HEK293 (cell line): ENCODE results near the gene SECISBP2L.

Source experiments
- CTCF ChIA-PET: fragments of 350-600 bp; formaldehyde crosslinking; extraction: SDS; loops from one replicate; lab custom pipeline; 2021; ENCODE audit warnings: antibody characterized with exemption; lab: Yijun Ruan, JAX
- POLR2A ChIA-PET: fragments of 300-600 bp; formaldehyde crosslinking; extraction: SDS; loops from one replicate; lab custom pipeline; 2020; ENCODE audit warnings: antibody characterized with exemption, inconsistent platforms; lab: Yijun Ruan, JAX
- H3K27ac ChIP-seq: fragments of 200-500 bp; sonication (Bioruptor generic); 2 replicates; pipeline ENCODE4 v1.5.1; 2014; ENCODE audit warnings: low read depth, low read length, control low read depth, inconsistent platforms; ENCODE audit errors: extremely low read depth
- H3K36me3 ChIP-seq, 2 experiments: fragments of 200-500 bp in 1 of 2; sonication (Bioruptor generic) in 1 of 2; 1 replicate in 1 of 2; 2 replicates in 1 of 2; pipeline ENCODE4 v1.5.1; 2014 to 2017; ENCODE audit warnings: inconsistent platforms in 2 of 2, low read length in 2 of 2; ENCODE audit not compliant: control insufficient read depth in 2 of 2, insufficient read depth in 1 of 2
- H3K4me1 ChIP-seq: fragments of 200-500 bp; sonication (Bioruptor generic); 2 replicates; pipeline ENCODE4 v1.5.1; 2014; ENCODE audit warnings: mild to moderate bottlenecking, low read length, inconsistent platforms; ENCODE audit not compliant: control insufficient read depth, insufficient read depth
- H3K4me3 ChIP-seq: 2 replicates; pipeline ENCODE4 v1.5.1; 2011; ENCODE audit warnings: low read depth, mild to moderate bottlenecking, control low read depth, low read length, moderate library complexity
- H3K9me3 ChIP-seq: fragments of 200-500 bp; sonication (Bioruptor generic); 2 replicates; pipeline ENCODE4 v1.5.1; 2014; ENCODE audit warnings: low read depth, low read length, inconsistent platforms; ENCODE audit not compliant: control insufficient read depth, insufficient read depth
- BCL11B ChIP-seq: fragments of 450-650 bp; formaldehyde crosslinking; IDR thresholded peaks from 2 replicates; pipeline ENCODE4 v1.5.1; 2016; ENCODE audit warnings: low read depth, missing biosample characterization, missing genetic modification characterization
- MEIS1 ChIP-seq: sonication (generic); formaldehyde crosslinking; IDR thresholded peaks from 2 replicates; pipeline ENCODE4 v1.8.1; 2022; ENCODE audit warnings: missing genetic modification reagents, mild to moderate bottlenecking, borderline replicate concordance
- PRDM2 ChIP-seq: fragments of 450-650 bp; formaldehyde crosslinking; IDR thresholded peaks from 2 replicates; pipeline ENCODE4 v1.5.1; 2016; ENCODE audit warnings: missing biosample characterization, missing genetic modification characterization, borderline replicate concordance
- REST ChIP-seq: fragments of 450-650 bp; formaldehyde crosslinking; IDR thresholded peaks from 2 replicates; pipeline ENCODE4 v1.5.1; 2016; ENCODE audit warnings: missing biosample characterization, missing genetic modification characterization
- ZIC2 ChIP-seq: fragments of 450-650 bp; formaldehyde crosslinking; IDR thresholded peaks from 2 replicates; pipeline ENCODE4 v1.5.1; 2016; ENCODE audit warnings: missing biosample characterization, missing genetic modification characterization
- ZNF121 ChIP-seq: fragments of 450-650 bp; formaldehyde crosslinking; IDR thresholded peaks from 2 replicates; pipeline ENCODE4 v1.5.1; 2016; ENCODE audit warnings: missing biosample characterization, missing genetic modification characterization
- ZNF184 ChIP-seq: fragments of 450-650 bp; IDR thresholded peaks from 2 replicates; pipeline ENCODE4 v1.5.1; 2018; ENCODE audit warnings: missing biosample characterization, mild to moderate bottlenecking, missing genetic modification characterization
- ZNF311 ChIP-seq: fragments of 450-650 bp; formaldehyde crosslinking; IDR thresholded peaks from 2 replicates; pipeline ENCODE4 v1.5.1; 2017; ENCODE audit warnings: missing biosample characterization, missing genetic modification characterization, borderline replicate concordance
- ZNF335 ChIP-seq: fragments of 450-650 bp; formaldehyde crosslinking; conservative IDR thresholded peaks from 2 replicates; pipeline ENCODE4 v1.5.1; 2016; ENCODE audit warnings: missing biosample characterization, missing genetic modification characterization
- ZNF391 ChIP-seq: fragments of 450-650 bp; formaldehyde crosslinking; IDR thresholded peaks from 2 replicates; pipeline ENCODE4 v1.5.1; 2016; ENCODE audit warnings: low read depth, missing biosample characterization, missing genetic modification characterization, borderline replicate concordance
- ZNF521 ChIP-seq: fragments of 450-650 bp; formaldehyde crosslinking; IDR thresholded peaks from 2 replicates; pipeline ENCODE4 v1.5.1; 2017; ENCODE audit warnings: missing biosample characterization, mild to moderate bottlenecking, missing genetic modification characterization
- ZNF585B ChIP-seq: fragments of 450-650 bp; formaldehyde crosslinking; IDR thresholded peaks from 2 replicates; pipeline ENCODE4 v1.5.1; 2016; ENCODE audit warnings: missing biosample characterization, missing genetic modification characterization
- ZNF610 ChIP-seq: fragments of 450-650 bp; formaldehyde crosslinking; IDR thresholded peaks from 2 replicates; pipeline ENCODE4 v1.5.1; 2016; ENCODE audit warnings: missing biosample characterization, missing genetic modification characterization, borderline replicate concordance
- ZSCAN16 ChIP-seq: fragments of 450-650 bp; formaldehyde crosslinking; IDR thresholded peaks from 2 replicates; pipeline ENCODE4 v1.5.1; 2016; ENCODE audit warnings: missing biosample characterization, missing genetic modification characterization
- ZSCAN23 ChIP-seq: fragments of 450-650 bp; formaldehyde crosslinking; IDR thresholded peaks from 2 replicates; pipeline ENCODE4 v1.5.1; 2016; ENCODE audit warnings: missing biosample characterization, missing genetic modification characterization
- TF ChIP-seq, protein P1 (sequence below): fragments of 450-650 bp; formaldehyde crosslinking; IDR thresholded peaks from 2 replicates; pipeline ENCODE4 v1.5.1; 2016; ENCODE audit warnings: missing biosample characterization, missing genetic modification characterization
- TF ChIP-seq, protein P2 (sequence below): fragments of 450-650 bp; formaldehyde crosslinking; IDR thresholded peaks from 2 replicates; pipeline ENCODE4 v1.5.1; 2016; ENCODE audit warnings: missing biosample characterization, missing genetic modification characterization
- TF ChIP-seq, protein P3 (sequence below): fragments of 450-650 bp; formaldehyde crosslinking; IDR thresholded peaks from 2 replicates; pipeline ENCODE4 v1.5.1; 2016; ENCODE audit warnings: missing biosample characterization, missing genetic modification characterization, low read depth

SECISBP2L gene

GRCh38 chr15:49044002-49044401 lies 2.2 kb downstream of the SECISBP2L start (continued):
- TF ChIP-seq PRDM2 = no peak
- TF ChIP-seq ZNF585B (tag by site-specific recombination) = no peak
- TF ChIP-seq ZSCAN16 (tag by site-specific recombination) = no peak
- 0 out of 2 replicates have a peak, but pooled peaks have one; percentile 32 for TF ChIP-seq ZNF335 (tag by site-specific recombination)
- TF ChIP-seq MEIS1 (CRISPR knock-in tag) = no peak

- Histone ChIP-seq H3K27ac (no peak overlapping the region), H3K36me3 (no peaks in the 10 kb centered on the region), H3K4me3 (no peak overlapping the region), H3K9me3 (no peaks in the 10 kb centered on the region), H3K4me1 (peaks cover 13% of the 10 kb centered on the region; the same call in 1 of the 2 replicates)
- CTCF ChIA-PET = no interaction called here
- no peak for TF ChIP-seq ZNF610
- TF ChIP-seq ZNF121 (tag by site-specific recombination) = peak; percentile 64
- POLR2A ChIA-PET = no interaction called here
Measured at GRCh38 chr15:49042165-49042564, 4.1 kb downstream of the SECISBP2L start.

- H3K4me1 ChIP-seq = peaks cover 13% of the 10 kb centered on the region; the same call in 1 of the 2 replicates
- no peak overlapping the region for H3K4me3 ChIP-seq
- TF ChIP-seq REST (tag by site-specific recombination) = no peak
- TF ChIP-seq ZNF391 (tag by site-specific recombination) = no peak
- no peak for TF ChIP-seq ZNF184 (tag by site-specific recombination)
- TF ChIP-seq, protein P1, sequence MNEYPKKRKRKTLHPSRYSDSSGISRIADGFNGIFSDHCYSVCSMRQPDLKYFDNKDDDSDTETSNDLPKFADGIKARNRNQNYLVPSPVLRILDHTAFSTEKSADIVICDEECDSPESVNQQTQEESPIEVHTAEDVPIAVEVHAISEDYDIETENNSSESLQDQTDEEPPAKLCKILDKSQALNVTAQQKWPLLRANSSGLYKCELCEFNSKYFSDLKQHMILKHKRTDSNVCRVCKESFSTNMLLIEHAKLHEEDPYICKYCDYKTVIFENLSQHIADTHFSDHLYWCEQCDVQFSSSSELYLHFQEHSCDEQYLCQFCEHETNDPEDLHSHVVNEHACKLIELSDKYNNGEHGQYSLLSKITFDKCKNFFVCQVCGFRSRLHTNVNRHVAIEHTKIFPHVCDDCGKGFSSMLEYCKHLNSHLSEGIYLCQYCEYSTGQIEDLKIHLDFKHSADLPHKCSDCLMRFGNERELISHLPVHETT (tag by site-specific recombination) = no peak
- no peak for TF ChIP-seq BCL11B (tag by site-specific recombination)
- TF ChIP-seq ZIC2 (tag by site-specific recombination) = no peak
- TF ChIP-seq, protein P2, sequence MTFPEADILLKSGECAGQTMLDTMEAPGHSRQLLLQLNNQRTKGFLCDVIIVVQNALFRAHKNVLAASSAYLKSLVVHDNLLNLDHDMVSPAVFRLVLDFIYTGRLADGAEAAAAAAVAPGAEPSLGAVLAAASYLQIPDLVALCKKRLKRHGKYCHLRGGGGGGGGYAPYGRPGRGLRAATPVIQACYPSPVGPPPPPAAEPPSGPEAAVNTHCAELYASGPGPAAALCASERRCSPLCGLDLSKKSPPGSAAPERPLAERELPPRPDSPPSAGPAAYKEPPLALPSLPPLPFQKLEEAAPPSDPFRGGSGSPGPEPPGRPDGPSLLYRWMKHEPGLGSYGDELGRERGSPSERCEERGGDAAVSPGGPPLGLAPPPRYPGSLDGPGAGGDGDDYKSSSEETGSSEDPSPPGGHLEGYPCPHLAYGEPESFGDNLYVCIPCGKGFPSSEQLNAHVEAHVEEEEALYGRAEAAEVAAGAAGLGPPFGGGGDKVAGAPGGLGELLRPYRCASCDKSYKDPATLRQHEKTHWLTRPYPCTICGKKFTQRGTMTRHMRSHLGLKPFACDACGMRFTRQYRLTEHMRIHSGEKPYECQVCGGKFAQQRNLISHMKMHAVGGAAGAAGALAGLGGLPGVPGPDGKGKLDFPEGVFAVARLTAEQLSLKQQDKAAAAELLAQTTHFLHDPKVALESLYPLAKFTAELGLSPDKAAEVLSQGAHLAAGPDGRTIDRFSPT (tag by site-specific recombination) = no peak
- no peak for TF ChIP-seq ZNF311 (tag by site-specific recombination)
- TF ChIP-seq, protein P3, sequence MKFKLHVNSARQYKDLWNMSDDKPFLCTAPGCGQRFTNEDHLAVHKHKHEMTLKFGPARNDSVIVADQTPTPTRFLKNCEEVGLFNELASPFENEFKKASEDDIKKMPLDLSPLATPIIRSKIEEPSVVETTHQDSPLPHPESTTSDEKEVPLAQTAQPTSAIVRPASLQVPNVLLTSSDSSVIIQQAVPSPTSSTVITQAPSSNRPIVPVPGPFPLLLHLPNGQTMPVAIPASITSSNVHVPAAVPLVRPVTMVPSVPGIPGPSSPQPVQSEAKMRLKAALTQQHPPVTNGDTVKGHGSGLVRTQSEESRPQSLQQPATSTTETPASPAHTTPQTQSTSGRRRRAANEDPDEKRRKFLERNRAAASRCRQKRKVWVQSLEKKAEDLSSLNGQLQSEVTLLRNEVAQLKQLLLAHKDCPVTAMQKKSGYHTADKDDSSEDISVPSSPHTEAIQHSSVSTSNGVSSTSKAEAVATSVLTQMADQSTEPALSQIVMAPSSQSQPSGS (tag by site-specific recombination) = no peak
- TF ChIP-seq ZSCAN23 (tag by site-specific recombination) = no peak
- TF ChIP-seq ZNF521 (tag by site-specific recombination) = no peak
- ChIA-PET CTCF (no interaction called here), POLR2A (no interaction called here)
- no peaks in the 10 kb centered on the region for H3K9me3 ChIP-seq
- H3K36me3 ChIP-seq = peaks cover 0 to 3% of the 10 kb centered on the region in 2 experiments; a peak in 1 of 3 replicates
- no peak overlapping the region for H3K27ac ChIP-seq
Measured at GRCh38 chr15:49041426-49041825, 4.8 kb downstream of the SECISBP2L start.
